ENCODE measurements around the gene GGT1.
"Not testable (repeated sequence)": the region's sequence is repeated elsewhere in the genome, so short reads cannot be mapped to it uniquely, and the experiment has no call there.

The GGT1 gene

DNA sequence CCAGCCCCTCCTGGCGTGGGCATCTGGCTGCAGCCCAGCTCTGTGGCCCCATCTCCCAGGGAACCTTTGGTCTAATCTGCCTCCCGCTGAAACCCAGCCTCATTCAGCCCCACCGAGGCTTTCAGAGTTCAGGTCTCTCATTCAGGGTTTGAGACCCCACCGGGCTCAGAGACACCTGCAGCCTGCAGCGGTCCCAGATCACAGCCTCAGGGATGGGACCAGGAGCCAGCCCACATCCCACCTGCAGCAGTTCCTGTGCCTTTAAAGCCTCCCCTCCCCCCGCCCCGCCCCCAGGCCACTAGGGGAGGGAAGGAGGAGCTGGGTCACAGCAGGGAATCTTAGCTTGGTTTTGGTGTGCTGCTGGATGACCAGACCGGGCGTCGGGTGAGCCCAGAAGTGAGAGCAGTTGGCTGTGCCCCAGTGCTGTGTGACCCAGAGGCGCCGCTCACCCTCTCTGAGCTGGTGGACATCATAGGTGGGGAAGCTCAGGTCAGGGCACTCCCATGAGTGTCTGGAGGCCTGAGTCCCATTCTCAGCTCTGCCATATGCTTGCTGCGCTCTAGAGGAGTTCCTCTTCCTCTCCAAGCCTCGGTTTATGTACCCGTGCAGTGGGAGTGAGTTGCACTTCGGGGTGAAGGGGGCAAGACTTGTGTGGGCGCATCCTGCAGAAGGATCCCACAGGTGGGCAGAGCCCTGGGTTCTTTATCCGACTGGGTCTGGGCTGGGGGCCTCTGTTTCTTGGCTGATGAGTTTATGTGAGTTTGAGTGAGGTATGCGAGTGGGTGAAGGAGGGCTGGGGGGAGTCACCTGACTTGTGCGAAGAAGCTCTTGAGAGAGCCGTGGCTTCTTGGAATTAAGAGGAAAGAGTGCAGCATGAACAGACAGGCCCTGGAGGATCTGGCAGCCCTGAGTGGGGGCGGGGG lies at the start of gene GGT1:
Gene GGT1 (plus strand): TSS at position 347 of the 923 bp plus-strand sequence. CDS start 7,889 bp downstream, outside the sequence.
- DNase-seq (ENCODE audit: low spot score): not testable (repeated sequence)

DNA sequence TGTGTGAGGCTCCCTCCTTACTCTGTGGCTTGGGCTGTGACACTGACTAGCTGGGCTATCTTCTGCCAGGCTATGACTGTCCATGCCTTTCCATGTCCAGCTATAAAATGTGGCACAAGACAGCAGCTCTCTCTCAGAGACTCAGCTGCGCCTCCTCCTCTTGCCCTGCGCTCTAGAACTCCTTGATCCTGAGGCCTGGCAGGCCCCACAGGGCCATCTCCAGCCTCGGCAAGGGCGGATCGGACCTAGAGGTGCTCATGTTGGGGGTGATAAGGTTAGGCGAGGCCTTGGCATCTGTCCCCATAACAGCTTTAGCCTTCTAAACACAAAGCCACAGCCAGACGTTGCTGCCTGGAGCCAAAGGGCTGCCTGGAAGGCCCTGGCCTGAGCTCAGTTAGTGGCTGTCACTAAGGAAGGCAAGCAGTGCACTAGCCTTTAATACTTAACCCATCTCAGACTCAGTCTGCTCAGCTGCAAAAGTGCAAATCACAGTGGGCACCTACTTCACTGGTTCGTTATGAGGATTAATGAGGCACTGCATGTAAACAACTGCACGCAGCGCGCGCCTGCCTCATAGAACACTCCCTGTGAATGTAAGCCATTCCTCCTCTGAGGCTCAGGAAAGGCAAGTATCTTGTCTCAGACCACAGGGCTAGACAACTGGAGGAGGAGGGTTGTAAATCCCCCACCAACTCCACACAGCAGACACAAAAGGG lies 49.2 kb upstream of the GGT1 start:
- DNase-seq (ENCODE audit: low spot score): no peak

DNA sequence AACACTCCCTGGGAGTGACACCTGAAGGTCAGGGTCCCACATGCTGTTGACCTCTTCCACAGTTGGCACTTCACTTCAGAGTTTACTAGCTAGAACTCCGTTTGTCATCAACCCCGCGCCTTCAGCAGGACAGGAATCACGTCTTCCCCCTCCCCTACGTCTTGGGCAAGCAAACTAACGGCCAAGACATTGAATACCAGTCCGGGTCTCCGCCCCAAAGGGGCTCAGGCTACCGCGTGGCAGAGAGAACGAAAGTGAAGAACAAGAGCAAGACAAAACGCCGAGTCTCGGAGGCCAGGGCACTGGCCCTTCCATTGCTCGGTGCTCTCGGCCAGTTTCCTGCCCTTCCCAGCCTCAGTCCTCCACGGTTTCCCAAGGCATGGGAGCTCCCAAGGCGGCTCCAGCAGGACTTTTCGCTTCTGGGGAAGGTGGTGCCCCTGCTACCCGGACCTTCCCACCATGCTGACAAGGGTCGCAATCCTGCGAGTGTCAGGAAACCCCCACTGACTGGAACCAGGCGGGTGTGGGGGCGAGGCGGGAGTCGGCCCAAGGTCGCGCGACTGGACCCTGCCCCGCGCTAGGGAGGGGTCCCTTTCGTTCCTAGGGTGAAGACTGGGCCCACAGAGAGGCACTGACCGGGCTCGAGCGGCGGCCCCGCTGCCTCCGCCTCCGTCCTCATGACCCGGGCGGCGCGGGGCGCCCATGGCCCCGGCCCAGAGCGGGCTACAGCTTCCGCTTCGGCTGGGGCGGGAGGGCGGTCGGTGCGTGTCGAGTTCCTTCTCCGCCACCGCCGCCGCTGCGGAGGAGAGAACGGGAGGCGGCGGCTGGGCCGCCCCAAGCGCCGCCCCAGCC lies 48.5 kb upstream of the GGT1 start, which contains the start of gene GUCD1:
Gene GUCD1 (minus strand): TSS at position 826 of the 852 bp plus-strand sequence. CDS start 147 bp downstream, at position 679.
- DNase-seq (ENCODE audit: low spot score): peak; percentile 47

DNA sequence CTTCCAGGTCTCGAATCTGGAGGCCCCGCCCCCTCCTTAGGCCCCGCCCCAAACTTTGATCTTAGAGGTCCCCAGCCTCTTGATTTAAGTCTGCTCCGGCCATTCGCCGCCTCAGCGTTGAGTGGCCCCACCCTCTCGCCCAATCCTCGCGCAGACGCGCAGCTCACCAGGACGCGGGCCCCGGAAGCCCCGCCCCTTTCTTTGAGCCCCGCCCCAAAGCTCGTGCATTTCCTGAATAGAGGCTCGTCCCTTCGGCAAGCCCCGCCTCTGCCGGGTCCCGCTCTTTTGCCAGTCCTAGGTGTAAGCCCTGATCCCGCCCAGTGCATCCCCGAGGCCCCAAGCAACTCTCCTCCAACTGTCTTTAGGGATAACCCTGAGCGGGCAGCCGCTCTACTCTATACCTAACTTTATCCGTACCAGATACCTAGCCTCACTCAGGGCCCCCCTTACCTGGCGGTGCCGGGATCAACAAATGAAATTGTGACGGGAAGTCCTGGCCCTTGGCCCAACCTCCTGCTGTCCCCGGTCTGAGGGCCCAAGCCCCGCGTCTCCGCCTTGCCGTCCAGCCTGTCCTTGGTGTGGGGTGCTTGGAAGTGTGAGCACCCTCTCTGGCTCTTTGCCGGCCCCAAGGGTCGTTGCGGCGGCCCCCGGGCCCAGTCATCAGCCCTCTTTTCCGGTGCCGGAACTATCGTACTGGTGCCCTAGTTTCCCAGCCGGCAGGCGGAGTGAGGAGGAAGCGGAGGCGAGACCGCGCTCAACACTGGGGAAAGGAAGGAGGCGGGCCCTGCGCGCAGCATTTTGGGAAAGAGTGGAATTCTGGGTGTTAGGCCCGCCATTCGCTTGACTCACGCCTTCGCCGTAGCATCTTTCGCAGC lies 47.6 kb upstream of the GGT1 start, which contains the start of gene SNRPD3:
Gene SNRPD3 (plus strand): TSS at position 835 of the 875 bp plus-strand sequence. CDS start 1,676 bp downstream, outside the sequence.
- peak; percentile 100 for DNase-seq (ENCODE audit: low spot score)

DNA sequence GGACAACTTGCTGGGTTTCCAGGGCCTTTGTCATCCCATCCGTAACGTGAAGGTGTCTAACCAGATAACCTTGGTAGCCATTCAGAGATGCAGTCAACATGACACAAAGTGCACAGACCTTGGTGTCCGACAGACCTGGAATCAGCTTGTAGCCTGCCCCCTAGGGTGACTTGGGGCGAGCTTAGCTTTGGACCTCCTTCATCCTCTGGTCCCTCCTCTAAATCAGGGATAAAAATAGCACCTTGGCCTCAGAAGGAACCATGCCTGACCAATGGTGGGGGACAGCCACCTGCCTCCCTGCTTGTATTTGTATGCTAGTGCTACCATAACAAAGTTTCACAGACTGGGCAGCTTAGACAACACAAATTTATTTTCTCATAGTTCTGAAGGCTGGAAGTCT lies 43.5 kb upstream of the GGT1 start:
- DNase-seq (ENCODE audit: low spot score): no peak

DNA sequence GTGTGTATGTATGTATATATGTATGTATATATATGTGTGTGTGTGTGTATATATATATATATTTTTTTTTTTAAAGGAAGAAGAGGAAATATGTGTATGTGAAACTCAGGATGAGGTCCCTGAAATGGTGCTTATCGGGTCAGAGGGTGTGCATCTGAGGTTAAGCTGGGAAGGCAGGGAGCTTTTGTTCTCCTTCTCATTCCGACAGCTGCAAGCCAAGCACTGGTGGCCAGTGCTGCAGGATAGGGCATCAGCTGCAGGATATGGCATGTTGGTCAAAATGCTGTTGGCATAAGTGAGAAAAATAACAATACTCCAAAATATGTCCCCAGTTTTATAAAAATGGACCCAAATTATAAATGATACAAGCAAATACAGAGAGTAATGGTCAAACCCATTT lies 39.7 kb upstream of the GGT1 start:
- no peak for DNase-seq (ENCODE audit: low spot score)

DNA sequence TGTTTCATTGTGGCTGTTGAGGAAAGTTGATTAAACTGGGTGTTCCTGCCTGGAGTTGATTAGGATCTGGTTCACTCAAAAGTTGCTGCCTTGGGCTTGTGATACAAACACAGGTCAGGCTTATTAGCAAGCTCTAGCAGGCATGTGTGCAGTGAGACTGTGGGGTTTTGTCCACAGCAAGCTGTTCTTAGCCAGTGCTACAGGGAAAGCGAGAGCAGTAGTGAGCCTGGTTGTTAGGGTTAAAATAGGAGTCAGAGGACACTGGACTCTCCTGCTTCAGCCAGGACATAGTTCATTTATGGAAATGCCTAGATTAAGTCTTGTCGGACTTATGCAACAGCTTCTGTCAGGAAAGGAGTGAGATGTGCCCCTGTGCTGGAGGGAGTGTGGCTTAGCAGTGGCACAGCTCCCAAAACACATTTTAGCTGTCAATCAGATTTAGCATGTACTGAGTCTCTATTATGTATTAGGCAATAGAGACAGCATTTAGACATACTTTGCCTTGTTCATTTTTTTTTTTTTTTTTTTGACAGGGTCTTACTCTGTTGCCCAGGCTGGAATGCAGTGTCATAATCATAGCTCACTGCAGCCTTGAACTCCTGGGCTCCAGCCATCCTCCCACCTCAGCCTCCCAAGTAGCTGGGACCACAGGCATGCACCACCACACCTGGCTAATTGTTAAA lies 38.5 kb upstream of the GGT1 start:
- DNase-seq (ENCODE audit: low spot score): no peak

DNA sequence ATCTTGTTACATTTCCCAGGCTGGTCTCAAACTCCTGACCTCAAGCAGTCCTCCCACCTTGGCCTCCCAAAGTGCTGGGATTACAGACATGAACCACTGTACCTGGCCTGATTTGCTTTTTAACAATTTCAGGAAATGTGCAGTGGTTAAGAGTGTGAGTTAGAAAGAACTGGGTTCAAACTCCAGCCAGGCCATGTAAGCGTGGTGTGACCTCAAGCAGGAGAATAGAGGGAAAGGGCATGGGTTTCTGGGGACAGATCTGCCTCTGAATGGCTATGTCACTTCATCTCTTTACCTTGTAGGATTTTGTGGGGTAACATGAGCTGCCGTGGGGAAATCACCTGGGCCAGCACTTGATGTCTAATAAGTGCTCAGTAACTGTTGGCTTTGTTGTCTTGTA lies 37.9 kb upstream of the GGT1 start:
- DNase-seq (ENCODE audit: low spot score): no peak

DNA sequence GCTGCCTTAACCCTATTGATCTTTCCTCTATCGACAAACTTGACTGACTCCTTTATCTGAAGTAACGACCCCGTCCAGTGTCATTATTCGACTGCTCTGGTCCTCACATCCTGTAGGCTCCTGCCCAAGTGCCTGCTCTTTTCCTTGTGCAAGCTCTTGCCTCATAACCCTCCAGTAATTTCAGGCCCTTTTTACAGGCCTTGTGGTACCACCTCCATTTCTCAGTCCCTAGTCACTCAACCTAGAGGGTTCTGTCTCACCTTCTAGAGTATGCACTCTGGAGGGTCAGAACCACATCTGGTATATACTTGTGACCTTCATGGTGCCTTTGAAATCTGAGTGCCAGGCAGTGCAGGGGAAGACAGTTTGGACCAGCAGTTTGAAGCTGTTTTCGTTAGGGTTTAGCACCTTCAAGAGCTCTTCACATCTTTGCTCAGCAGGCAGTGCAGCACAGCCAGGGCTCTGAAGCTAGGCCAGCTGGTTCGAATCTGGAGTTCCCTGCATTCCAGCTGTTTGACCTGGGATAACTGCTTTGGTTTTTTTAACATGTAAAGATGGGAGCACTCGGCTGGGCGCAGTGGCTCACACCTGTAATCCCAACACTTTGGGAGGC lies 36.0 kb upstream of the GGT1 start:
- DNase-seq (ENCODE audit: low spot score): no peak

DNA sequence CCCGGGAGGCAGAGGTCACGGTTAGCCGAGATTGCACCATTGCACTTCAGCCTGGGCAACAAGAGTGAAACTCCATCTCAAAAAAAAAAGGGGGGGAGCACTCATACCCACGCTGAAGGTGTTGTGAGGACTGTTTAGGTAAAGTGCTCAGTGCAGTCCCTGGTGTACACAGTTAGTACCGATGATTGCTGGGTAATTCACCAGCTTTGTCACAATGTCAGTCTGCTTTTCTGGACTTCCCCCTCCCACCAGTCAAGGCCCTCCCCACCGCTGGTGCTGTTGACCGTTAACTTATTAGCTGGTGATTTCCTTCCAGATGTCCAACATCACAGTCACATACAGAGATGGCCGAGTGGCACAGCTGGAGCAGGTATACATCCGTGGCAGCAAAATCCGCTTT lies 35.3 kb upstream of the GGT1 start:
- no peak for DNase-seq (ENCODE audit: low spot score)

DNA sequence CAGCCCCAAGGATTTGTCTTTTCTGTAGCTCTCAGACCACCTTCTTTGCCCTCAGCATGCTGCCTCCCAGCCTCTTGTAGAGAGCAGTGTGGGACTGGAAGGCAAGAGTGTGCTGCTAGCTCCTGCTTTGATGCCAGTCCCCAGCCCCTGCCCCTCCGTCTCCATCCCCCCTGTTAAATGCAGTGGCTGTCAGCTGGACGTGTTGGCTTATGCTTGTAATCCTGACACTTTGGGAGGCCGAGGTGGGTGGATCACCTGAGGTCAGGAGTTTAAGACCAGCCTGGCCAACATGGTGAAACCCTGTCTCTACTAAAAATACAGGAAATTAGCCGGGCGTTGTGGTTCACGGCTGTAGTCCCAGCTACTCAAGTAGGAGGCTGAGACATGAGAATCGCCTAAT lies 31.7 kb upstream of the GGT1 start:
- no peak for DNase-seq (ENCODE audit: low spot score)

DNA sequence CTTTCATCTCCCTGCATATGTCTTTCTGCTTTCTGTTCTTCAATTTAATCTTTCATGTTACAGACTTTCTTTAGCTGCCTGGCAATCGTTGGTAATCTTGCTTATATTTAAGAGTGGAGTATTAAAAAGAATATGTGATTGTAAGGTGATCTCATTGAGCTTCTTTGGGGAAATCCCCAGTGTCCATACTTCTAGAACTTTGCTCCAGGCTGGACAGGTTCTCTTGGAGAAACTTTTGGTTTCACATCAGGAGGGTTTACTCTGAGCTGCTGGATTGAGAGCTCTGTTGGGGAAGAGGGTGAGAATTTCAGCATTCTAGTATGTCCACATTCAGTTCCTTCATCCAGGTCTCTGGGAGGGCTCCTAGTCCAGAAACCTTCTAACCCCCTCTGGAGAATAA lies 26.2 kb upstream of the GGT1 start:
- DNase-seq (ENCODE audit: low spot score): no peak

DNA sequence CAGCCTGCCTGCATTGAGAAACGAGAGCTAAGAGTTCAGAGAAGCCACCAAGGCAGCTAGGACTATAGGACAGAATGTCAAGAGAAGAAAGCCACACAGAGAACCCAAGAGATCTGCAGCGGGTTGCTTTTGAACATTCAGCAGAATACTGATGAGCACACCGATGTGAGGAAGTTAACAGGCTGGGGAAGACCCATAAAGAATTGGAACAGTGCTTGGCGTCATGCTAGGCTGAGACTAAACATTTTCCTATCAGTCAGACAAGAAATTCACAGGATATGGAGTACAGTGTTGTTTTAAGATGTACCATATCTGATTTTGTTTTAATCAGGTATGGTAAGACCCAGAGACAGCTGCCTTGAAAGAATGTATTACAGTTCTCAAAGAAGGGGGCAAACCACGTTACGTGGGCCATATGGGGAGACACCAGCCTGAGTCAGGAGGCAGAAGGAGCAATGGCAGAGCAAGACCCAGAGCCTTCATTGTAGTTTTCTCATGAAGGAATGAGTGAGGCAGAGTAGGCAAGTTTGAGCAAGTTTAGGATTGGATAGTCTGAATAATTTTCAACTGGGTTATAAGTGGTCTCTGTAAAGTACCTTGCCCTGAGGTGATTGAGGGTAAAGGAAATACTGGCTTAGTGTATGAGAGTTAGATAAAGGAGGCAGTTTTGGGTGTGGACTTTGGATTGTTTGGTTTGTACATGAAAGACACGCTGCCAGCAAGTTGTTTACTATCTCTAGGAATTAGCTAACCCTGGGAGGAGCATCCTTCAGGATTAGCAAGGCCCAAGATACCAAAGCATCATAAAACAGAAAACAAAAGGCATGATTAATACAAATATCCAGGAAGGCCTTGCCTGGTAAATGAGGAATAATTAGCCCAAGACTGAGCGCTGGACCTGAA lies 24.4 kb upstream of the GGT1 start:
- no peak for DNase-seq (ENCODE audit: low spot score)

DNA sequence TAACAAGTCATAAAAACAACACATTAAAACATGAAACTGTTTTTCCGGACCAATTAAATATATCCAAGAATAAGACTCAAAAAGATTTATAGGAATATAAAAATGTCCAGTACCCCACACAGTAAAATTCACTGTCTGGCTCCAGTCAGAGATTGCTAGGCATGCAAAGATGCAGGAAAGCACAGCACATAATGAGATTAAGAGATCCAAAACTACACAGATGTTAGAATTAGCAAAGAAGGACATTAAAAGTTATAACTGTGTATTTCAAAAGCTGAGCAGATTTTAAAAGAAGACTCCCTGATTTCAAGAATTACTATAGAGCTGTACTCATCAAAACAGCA lies 23.8 kb upstream of the GGT1 start:
- DNase-seq (ENCODE audit: low spot score): no peak

DNA sequence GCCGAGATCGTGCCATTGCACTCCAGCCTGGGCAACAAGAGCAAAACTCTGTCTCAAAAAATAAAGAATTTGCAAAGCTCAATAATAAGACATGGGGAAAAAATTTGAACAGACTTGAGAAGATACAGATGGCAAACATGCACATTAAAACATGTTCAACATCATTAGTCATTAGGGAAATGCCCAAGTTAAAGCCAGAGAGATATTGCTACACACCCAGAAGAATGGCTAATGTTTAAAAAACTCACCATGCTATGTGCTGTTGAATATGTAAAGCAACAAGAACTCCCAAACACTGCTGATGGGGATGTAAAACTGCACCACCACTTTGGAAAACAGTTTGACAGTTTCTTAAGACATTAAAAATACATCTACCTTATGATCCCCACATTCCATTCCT lies 22.7 kb upstream of the GGT1 start:
- peak; percentile 73 for DNase-seq (ENCODE audit: low spot score)

DNA sequence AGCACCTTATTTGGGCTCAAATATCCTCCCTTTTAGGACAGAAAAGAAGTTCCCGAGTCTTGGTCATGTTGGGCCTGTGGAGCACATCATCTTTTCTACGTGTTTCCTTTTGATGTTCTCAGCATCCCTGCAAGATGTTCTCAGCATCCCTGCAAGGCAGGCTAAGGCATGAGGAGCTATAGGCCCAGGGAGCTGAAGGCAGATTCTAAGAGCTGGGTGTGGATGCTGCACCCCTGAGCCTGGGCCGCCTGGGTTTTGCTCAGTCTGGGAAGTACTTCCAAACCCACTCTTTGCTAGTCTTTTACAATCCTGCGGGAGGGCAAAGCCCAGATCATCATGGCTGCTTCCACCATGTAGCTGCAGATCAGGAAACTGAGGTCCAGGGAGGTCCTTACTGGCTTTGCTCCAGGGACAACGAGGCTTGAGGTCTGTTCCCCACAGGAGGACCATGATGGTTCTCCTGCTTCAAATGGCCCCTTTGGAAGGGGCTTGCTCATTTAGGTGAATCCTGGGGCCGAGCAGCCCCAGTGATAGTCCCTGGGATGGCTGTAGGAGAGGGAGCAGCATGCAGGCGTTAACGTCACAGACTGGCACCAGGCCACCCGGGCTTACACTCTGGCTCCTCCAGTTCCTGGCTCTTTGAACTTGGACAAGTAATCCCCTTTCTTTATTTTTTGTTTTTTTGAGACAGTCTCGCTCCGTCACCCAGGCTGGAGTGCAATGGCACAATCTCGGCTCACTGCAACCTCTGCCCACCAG lies 20.8 kb upstream of the GGT1 start:
- DNase-seq (ENCODE audit: low spot score): no peak

DNA sequence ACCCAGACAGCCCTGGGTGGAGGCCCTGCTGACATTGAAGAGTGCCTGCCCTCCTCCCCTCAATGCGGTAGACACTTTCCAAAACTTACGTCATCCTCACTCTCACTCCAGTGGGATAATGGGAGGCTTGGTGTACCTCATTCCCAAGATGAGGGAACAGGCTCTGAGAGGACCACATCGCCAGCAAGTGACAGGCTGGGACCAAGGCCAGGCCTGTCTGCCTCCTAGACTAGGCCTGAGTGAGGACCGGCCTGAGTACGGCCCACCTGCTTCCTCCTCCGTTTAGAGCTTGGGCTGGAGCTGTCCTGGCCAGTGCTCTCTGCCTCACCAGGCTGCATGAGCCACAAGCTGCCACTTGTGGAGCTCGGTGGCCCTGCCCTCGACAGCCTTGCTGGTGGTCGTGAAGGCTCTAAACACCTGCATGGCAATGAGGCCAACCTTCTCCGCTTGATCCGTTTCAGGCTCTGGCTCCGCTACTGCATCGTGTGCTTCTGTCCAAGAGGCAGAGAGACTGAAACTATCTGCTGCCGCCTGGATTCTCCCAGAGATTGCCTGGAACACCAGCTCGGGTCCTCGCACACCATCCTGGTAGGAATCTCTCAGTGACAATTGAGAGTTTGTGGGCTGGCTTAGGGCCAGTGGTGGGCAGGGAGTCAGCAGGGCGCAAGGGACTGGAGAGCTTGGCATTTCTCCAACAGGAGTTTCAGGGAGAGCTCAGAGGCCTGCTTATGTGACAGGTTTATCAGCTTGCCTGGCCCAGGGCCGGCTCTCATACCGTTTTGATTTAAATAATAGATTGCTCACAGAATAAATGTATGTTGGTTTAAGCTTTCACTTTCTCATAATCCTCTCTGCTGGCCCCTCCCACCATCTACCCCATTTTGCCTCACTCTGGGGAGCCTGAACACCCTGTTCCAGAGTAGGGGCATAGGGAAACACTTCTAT lies 19.5 kb upstream of the GGT1 start:
- no peak for DNase-seq (ENCODE audit: low spot score)

All from AG08396 (cell line).